AG08396 (cell line): Measurements from ENCODE around the gene HEYL.
A peak's percentile ranks its signal among the peaks of the same experiment; 100 is the strongest.

Experiments used
- DNase-seq: peaks from one replicate; pipeline ENCODE4 v3.0.0; 2012; ENCODE audit warnings: low spot score, mixed read lengths

Gene HEYL

GRCh38 chr1:39637361-39637760 lies 2.1 kb downstream of the HEYL start:
- DNase-seq, result no peak

- DNase-seq, result no peak
These were observed 3.6 kb downstream of the HEYL start for GRCh38 chr1:39635871-39636210.

- DNase-seq, result no peak
These were observed 4.1 kb downstream of the HEYL start for GRCh38 chr1:39635205-39635870.

GRCh38 chr1:39633422-39633821 lies 6.0 kb downstream of the HEYL start:
- DNase-seq, result no peak

- DNase-seq, result peak; percentile 85
These were observed 6.6 kb downstream of the HEYL start for GRCh38 chr1:39632682-39633417.

GRCh38 chr1:39632323-39632681 lies 7.1 kb downstream of the HEYL start:
- DNase-seq, result no peak

GRCh38 chr1:39631361-39632322 lies 7.8 kb downstream of the HEYL start:
- no peak for DNase-seq

GRCh38 chr1:39628807-39629350 lies 10.6 kb downstream of the HEYL start:
- DNase-seq, result no peak

- no peak for DNase-seq
These were observed 12.8 kb downstream of the HEYL start for GRCh38 chr1:39626646-39627045.

GRCh38 chr1:39625462-39626273 lies 13.8 kb downstream of the HEYL start:
- DNase-seq, result peak; percentile 76

- no peak for DNase-seq
These were observed 14.4 kb downstream of the HEYL start for GRCh38 chr1:39625009-39625408.

GRCh38 chr1:39623053-39623452 lies 16.4 kb downstream of the HEYL start:
- no peak for DNase-seq

- DNase-seq, result no peak
These were observed 17.0 kb downstream of the HEYL start for GRCh38 chr1:39622427-39622826.

- DNase-seq, result no peak
These were observed 18.7 kb downstream of the HEYL start for GRCh38 chr1:39620659-39621165.

GRCh38 chr1:39617488-39618049 lies 21.9 kb downstream of the HEYL start:
- DNase-seq, result peak; percentile 10

GRCh38 chr1:39615086-39615673 lies 24.3 kb downstream of the HEYL start:
- DNase-seq, result no peak

GRCh38 chr1:39614488-39614887 lies 25.0 kb downstream of the HEYL start:
- no peak for DNase-seq

GRCh38 chr1:39613250-39613649 lies 26.2 kb downstream of the HEYL start:
- no peak for DNase-seq

GRCh38 chr1:39609618-39610331 lies 29.7 kb downstream of the HEYL start:
- DNase-seq, result peak; percentile 7

- DNase-seq, result no peak
These were observed 30.5 kb downstream of the HEYL start for GRCh38 chr1:39608921-39609320.
